NCI-H446 (cell line): ENCODE results near the gene CLDN17.

Experiments
- DNase-seq, 2 experiments: peaks; one replicate each; lab custom pipeline; 2025; lab: John Stamatoyannopoulos, UW

Gene CLDN17, protein sequence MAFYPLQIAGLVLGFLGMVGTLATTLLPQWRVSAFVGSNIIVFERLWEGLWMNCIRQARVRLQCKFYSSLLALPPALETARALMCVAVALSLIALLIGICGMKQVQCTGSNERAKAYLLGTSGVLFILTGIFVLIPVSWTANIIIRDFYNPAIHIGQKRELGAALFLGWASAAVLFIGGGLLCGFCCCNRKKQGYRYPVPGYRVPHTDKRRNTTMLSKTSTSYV

DNA sequence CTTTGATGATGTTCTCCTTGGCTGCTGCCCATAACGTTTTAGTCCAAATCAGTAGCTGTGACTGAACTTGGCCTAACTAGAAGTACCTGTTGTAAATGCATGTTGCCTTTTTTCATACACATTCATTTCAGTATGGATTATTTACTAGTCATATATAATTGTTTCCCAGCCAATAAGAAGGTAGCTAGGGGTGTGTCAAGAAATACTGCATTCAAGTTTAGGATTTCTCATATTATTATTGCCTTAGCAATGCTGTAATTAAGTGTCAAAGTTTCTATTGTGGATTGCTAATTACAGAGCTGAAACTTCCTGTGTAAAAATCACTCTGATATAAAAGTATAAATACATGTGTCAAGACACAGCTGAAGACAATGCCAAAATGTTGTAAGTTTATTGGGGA lies at the start of gene CLDN17:
Gene CLDN17, minus strand, starts transcription at position 101 of the 400 bp plus-strand sequence. CDS start 188 bp downstream, outside the sequence.
- no peak for DNase-seq

GRCh38 chr21:30216041-30216723 lies 49.6 kb upstream of the CLDN17 start, which contains the start of gene CLDN8:
Gene CLDN8 (minus strand): TSS chr21:30216097. CDS start chr21:30215925, 172 bp downstream.
- DNase-seq: no peak

GRCh38 chr21:30211071-30211470 lies 44.5 kb upstream of the CLDN17 start:
- no peak for DNase-seq

DNA sequence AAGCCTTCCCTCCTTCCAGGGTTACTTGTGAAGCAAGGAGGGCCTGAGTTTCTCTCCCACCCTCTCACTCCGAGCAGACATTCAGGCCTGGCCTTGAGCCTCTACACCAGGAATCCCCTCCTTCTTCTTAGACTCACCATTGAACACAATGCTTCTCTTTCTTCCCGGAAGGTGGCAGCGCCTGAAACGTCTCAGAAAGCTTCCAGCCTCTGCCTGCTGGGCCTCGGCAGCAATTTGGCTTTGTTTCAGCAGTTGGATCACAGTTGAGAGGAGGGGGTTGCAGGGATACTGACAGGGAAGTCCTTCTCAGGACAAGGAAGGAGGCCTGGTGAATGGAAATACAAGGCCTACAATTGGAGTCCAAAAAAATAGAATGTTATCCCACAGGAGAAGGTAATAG lies 43.0 kb upstream of the CLDN17 start:
- DNase-seq: peak in 1 of 2 experiments; percentile 73

- no peak for DNase-seq
Observed at GRCh38 chr21:30207252-30207579, 40.6 kb upstream of the CLDN17 start.

DNA sequence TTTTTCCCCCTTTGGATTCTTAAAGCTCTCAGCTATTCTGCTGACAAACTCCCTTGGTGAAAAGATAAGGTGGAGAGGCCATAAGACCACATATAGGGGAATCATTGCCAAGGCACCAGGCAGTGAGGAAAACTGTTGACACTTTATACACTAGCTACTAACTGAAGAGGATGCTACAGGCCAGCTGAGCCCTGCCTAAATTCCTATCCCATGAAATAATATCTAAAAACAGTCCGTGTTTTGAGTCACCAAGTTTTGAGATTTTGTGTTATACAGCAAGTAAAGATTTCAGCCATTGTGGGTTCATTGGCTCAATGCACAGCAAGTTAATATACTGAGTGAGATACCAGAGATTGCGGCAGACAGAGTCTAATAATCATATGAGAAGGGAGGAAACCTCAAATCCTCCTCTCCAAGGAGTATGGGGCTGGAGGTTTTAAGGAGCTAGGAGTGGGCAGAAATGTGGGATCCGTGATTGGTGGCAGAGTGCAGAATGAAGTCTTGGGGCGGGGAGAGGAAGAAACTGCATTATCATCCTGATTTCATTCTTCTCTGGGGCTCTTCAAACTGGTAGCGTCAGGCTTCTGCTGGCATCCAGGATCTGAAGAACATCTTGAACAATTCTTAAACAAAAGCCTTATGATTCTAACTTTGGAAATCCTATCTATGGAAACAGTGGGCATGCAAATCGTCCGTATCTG lies 40.1 kb upstream of the CLDN17 start:
- DNase-seq: no peak

DNA sequence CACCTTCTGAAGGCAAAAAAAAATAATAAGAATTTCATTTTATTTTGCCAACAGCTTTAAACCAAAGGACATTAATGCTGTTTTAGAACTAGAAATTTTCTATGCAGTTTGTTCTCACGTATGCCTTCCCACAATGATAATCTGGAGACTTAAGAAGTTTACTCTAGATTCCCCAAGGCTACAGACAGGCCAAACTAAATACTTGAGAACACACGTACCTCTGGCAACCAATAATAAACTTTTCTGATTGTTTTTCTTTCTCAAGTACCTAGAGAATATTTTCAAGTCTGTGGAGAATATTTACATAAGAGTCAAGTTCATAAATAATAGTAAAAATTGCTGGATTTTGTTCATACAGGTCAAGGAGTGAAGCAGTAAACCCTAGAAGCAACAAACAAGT lies 33.4 kb upstream of the CLDN17 start:
- DNase-seq: no peak

- DNase-seq: peak; percentile 23 to 83
Observed at GRCh38 chr21:30194701-30195299, 28.2 kb upstream of the CLDN17 start.

GRCh38 chr21:30193201-30193600 lies 26.6 kb upstream of the CLDN17 start:
- DNase-seq: no peak

GRCh38 chr21:30190554-30190953 lies 23.9 kb upstream of the CLDN17 start:
- no peak for DNase-seq

- DNase-seq: no peak
Observed at GRCh38 chr21:30189773-30190172, 23.2 kb upstream of the CLDN17 start.

- no peak for DNase-seq
Observed at GRCh38 chr21:30186242-30186641, 19.6 kb upstream of the CLDN17 start.

DNA sequence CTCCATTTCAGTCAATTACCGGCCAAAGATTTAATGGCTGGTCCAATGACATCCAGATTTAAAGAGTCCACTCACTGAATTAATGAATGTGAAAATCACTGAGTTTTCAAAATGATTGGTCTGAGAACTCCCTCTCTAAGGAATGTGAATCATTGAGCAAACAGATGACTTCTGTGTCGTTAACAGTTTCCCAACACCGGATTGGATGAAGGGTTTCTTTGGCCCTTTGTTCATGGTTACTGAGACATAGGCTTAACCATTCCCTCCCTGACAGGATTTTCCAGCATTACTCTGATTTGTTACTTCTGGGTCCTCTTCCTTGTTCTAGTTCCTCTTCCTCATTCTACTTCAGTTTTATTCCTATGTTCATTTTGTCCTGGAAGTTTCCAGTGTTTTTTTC lies 1.5 kb upstream of the CLDN17 start:
- no peak for DNase-seq

DNA sequence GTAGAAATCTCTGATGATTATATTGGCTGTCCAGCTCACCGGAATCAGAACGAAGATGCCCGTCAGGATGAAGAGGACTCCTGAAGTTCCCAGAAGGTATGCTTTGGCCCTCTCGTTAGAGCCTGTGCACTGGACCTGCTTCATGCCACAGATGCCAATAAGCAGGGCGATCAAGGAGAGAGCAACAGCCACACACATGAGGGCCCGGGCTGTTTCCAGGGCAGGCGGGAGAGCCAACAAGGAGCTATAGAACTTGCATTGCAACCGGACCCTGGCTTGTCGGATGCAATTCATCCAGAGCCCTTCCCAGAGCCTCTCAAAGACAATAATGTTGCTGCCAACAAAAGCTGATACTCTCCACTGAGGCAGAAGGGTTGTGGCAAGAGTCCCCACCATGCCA lies 434 bp downstream of the CLDN17 start:
- DNase-seq: no peak

GRCh38 chr21:30164796-30165195 lies 1.8 kb downstream of the CLDN17 start:
- DNase-seq: no peak

GRCh38 chr21:30153697-30154340 lies 12.8 kb downstream of the CLDN17 start:
- no peak for DNase-seq

DNA sequence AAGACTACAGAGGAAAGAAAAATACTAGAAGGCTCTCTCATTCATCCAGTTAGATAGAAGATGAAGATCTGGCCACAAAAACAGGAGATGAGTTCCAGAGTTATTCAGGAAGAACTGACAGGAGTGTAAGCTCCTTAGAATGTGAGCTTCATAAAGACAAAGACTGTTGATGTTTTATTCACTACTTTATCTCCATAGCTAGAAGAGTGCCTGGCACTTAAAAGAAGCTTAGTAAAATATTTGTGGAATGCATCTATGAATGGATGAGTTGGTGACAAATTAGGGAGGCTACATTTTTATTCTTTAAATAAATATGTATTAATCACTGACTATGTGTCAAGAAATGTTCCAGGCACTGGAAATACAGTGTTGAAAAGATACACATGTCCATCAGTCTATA lies 13.8 kb downstream of the CLDN17 start:
- DNase-seq: no peak

- DNase-seq: no peak
Observed at GRCh38 chr21:30148906-30149305, 17.7 kb downstream of the CLDN17 start.

DNA sequence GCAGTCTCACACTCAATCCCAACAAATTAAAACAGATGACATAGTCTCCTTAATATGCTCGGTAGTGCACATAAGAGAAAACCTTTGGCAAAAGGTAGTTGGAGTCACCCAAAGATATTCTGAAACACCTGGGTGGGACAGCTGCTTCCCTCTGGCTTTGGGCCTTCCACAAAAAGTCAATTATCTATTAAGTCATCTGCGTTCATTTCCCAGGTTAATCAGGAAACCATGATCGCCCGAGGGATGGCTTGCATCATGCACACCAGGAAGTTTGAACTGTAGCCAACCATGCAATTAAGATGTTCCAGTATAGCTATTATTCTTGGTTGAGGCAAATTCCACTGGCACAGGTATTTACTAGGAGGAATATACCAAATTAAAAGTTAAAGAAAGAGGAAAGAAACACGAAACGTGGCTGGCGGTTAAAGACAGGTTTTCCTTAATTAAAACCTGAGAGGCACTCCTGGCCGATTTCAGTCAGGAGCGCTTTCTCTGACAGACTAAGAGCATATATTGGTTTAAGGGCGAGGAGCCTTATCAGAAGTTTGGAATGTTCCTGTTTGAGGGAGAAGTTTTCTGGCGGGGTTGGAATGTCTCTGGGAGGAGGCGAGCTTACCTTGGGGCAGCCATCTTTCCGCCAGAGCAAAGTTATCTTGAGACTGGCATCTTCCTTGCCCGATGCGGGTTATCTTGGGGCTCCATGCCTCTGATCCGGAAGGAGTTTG lies 19.9 kb downstream of the CLDN17 start:
- DNase-seq: peak in 1 of 2 experiments; percentile 5

DNA sequence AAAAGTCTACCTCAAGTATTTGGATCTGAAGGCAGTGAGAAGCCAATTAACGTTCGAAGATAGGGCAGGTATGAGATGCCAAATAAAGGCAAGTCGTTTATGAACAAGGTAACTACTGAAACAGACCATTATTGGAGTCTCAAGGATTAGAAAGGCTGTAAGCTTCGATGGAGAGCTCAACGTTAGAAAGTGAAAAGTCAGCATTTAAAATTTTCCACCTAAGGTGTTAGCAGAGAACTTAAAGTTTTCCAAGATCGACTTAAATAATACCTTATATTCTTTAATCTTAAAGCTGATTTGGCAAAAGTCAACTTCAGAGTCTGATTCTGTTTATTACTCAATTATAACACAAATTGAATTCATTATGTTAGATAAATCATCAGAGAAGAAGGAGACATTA lies 28.1 kb downstream of the CLDN17 start:
- DNase-seq: no peak

GRCh38 chr21:30129246-30129645 lies 37.4 kb downstream of the CLDN17 start:
- DNase-seq: no peak

- DNase-seq: no peak
Observed at GRCh38 chr21:30126576-30126975, 40.0 kb downstream of the CLDN17 start.
